ENCODE data around the gene ORMDL1.

Gene ORMDL1

GRCh38 chr2:189756311-189756952 lies 27.7 kb downstream of the ORMDL1 start:
- TF ChIP-seq CTCF (IDR thresholded peaks at IDR 0.05; ENCODE audit: borderline replicate concordance, control extremely low read depth, extremely low read depth, insufficient read depth, missing control alignments) = no peak
- DNase-seq (ENCODE audit: low spot score) = no peak
- in situ Hi-C loops (cut with MboI; ENCODE audit: low sequenced_read_pairs, unreplicated experiment) = no loop called here

- in situ Hi-C loops (cut with MboI; ENCODE audit: low sequenced_read_pairs, unreplicated experiment) = no loop called here
- peak; percentile 51 for TF ChIP-seq CTCF (IDR thresholded peaks at IDR 0.05; ENCODE audit: borderline replicate concordance, control extremely low read depth, extremely low read depth, insufficient read depth, missing control alignments)
- DNase-seq (ENCODE audit: low spot score) = peak; percentile 38
Measured at GRCh38 chr2:189751080-189751658, 33.0 kb downstream of the ORMDL1 start.

GRCh38 chr2:189729430-189729829 lies 54.7 kb downstream of the ORMDL1 start:
- TF ChIP-seq CTCF (IDR thresholded peaks at IDR 0.05; ENCODE audit: borderline replicate concordance, control extremely low read depth, extremely low read depth, insufficient read depth, missing control alignments) = no peak
- in situ Hi-C loops (cut with MboI; ENCODE audit: low sequenced_read_pairs, unreplicated experiment) = no loop called here

GRCh38 chr2:189726849-189727248 lies 57.3 kb downstream of the ORMDL1 start:
- DNase-seq (ENCODE audit: low spot score) = no peak
- in situ Hi-C loops (cut with MboI; ENCODE audit: low sequenced_read_pairs, unreplicated experiment) = no loop called here
- TF ChIP-seq CTCF (IDR thresholded peaks at IDR 0.05; ENCODE audit: borderline replicate concordance, control extremely low read depth, extremely low read depth, insufficient read depth, missing control alignments) = no peak

More at GRCh38 chr2:189729430-189729829, 54.7 kb downstream of the ORMDL1 start:
- DNase-seq (ENCODE audit: low spot score) = no peak

GRCh38 chr2:189726271-189726670 lies 57.9 kb downstream of the ORMDL1 start:
- no peak for DNase-seq (ENCODE audit: low spot score)
- in situ Hi-C loops (cut with MboI; ENCODE audit: low sequenced_read_pairs, unreplicated experiment) = no loop called here
- TF ChIP-seq CTCF (IDR thresholded peaks at IDR 0.05; ENCODE audit: borderline replicate concordance, control extremely low read depth, extremely low read depth, insufficient read depth, missing control alignments) = no peak

GRCh38 chr2:189723192-189723591 lies 60.9 kb downstream of the ORMDL1 start:
- in situ Hi-C loops (cut with MboI; ENCODE audit: low sequenced_read_pairs, unreplicated experiment) = no loop called here
- no peak for DNase-seq (ENCODE audit: low spot score)
- no peak for TF ChIP-seq CTCF (IDR thresholded peaks at IDR 0.05; ENCODE audit: borderline replicate concordance, control extremely low read depth, extremely low read depth, insufficient read depth, missing control alignments)
